Mesodermal cell (in vitro differentiated cells): ENCODE measurements around the gene VANGL2.

Experiments
- H3K27ac ChIP-seq: 2 replicates; pipeline ENCODE4 v1.7.0; 2013; ENCODE audit warnings: mild to moderate bottlenecking, low read depth, low read length, moderate library complexity; ENCODE audit not compliant: severe bottlenecking
- H3K36me3 ChIP-seq: 2 replicates; pipeline ENCODE4 v1.7.1; 2013; ENCODE audit warnings: mild to moderate bottlenecking, low read length, moderate library complexity; ENCODE audit not compliant: control insufficient read depth, insufficient read depth
- H3K4me1 ChIP-seq: one replicate; pipeline ENCODE4 v1.7.1; 2013; ENCODE audit warnings: mild to moderate bottlenecking, low read length; ENCODE audit not compliant: insufficient read depth, control insufficient read depth, poor library complexity, severe bottlenecking
- H3K4me3 ChIP-seq: 2 replicates; pipeline ENCODE4 v1.7.0; 2013; ENCODE audit warnings: low read length, control low read depth, mild to moderate bottlenecking; ENCODE audit not compliant: insufficient read depth, poor library complexity, severe bottlenecking; ENCODE audit errors: extremely low read depth
- H3K9me3 ChIP-seq: 2 replicates; pipeline ENCODE4 v1.7.1; 2013; ENCODE audit warnings: mild to moderate bottlenecking, low read length, moderate library complexity; ENCODE audit not compliant: control insufficient read depth
- WGBS, 2 experiments: methylation state at CpG; one replicate each; pipeline ENCODE4 v1.1.5; 2013; ENCODE audit warnings: missing lambda C conversion rate in 2 of 2; ENCODE audit not compliant: insufficient coverage in 2 of 2; 5-methylcytosine and 5-hydroxymethylcytosine counted together

Gene VANGL2

GRCh38 chr1:160429125-160429561 is 28.8 kb downstream of the VANGL2 start:
- H3K4me3 ChIP-seq: no peak overlapping the region
- no peaks in the 10 kb centered on the region for H3K9me3 ChIP-seq
- WGBS, 2 experiments: 92 to 100% methylated on average over 1 of the region's 2 CpGs
- H3K27ac ChIP-seq: no peak overlapping the region
- H3K4me1 ChIP-seq: peaks cover 14% of the 10 kb centered on the region
- peaks cover 29% of the 10 kb centered on the region for H3K36me3 ChIP-seq

- Histone ChIP-seq H3K36me3 (peaks cover 21% of the 10 kb centered on the region), H3K4me1 (peaks cover 14% of the 10 kb centered on the region), H3K27ac (no peak overlapping the region), H3K9me3 (no peaks in the 10 kb centered on the region), H3K4me3 (no peak overlapping the region)
- 100% methylated on average over 1 of the region's 2 CpGs; no CpG with 5 or more reads in 1 of the 2 experiments for WGBS, 2 experiments
Measured at GRCh38 chr1:160429702-160430535, 29.6 kb downstream of the VANGL2 start.

- Histone ChIP-seq H3K36me3 (peaks cover 10% of the 10 kb centered on the region), H3K4me1 (peaks cover 14% of the 10 kb centered on the region), H3K4me3 (no peak overlapping the region), H3K9me3 (no peaks in the 10 kb centered on the region), H3K27ac (no peak overlapping the region)
- 97 to 100% methylated on average over 3 to 5 of the region's 5 CpGs for WGBS, 2 experiments
Measured at GRCh38 chr1:160431006-160431405, 30.6 kb downstream of the VANGL2 start.

- H3K36me3 ChIP-seq: peaks cover 5% of the 10 kb centered on the region
- no peak overlapping the region for H3K27ac ChIP-seq
- H3K9me3 ChIP-seq: no peaks in the 10 kb centered on the region
- peaks cover 14% of the 10 kb centered on the region for H3K4me1 ChIP-seq
- 92 to 100% methylated on average over 2 of the region's 2 CpGs for WGBS, 2 experiments
- H3K4me3 ChIP-seq: no peak overlapping the region
Measured at GRCh38 chr1:160431571-160431970, 31.2 kb downstream of the VANGL2 start.

GRCh38 chr1:160432371-160432786 is 32.0 kb downstream of the VANGL2 start:
- Histone ChIP-seq H3K27ac (no peak overlapping the region), H3K4me3 (no peak overlapping the region), H3K9me3 (no peaks in the 10 kb centered on the region), H3K36me3 (no peaks in the 10 kb centered on the region), H3K4me1 (peaks cover 8% of the 10 kb centered on the region)

GRCh38 chr1:160436966-160437365 is 36.6 kb downstream of the VANGL2 start:
- Histone ChIP-seq H3K36me3 (no peaks in the 10 kb centered on the region), H3K4me1 (no peaks in the 10 kb centered on the region), H3K27ac (no peak overlapping the region), H3K9me3 (no peaks in the 10 kb centered on the region), H3K4me3 (no peak overlapping the region)
- WGBS, 2 experiments: 94% methylated on average over 2 of the region's 2 CpGs; no CpG with 5 or more reads in 1 of the 2 experiments

- no peak overlapping the region for H3K4me3 ChIP-seq
- no peaks in the 10 kb centered on the region for H3K9me3 ChIP-seq
- H3K36me3 ChIP-seq: no peaks in the 10 kb centered on the region
- 79 to 100% methylated on average over 3 of the region's 4 CpGs for WGBS, 2 experiments
- H3K27ac ChIP-seq: no peak overlapping the region
- H3K4me1 ChIP-seq: no peaks in the 10 kb centered on the region
Measured at GRCh38 chr1:160437432-160438316, 37.3 kb downstream of the VANGL2 start.

- H3K27ac ChIP-seq: no peak overlapping the region
- H3K36me3 ChIP-seq: no peaks in the 10 kb centered on the region
- whole genome bisulfite sequencing, 2 experiments: 67 to 100% methylated on average over 1 to 2 of the region's 4 CpGs
- no peaks in the 10 kb centered on the region for H3K4me1 ChIP-seq
- no peak overlapping the region for H3K4me3 ChIP-seq
- H3K9me3 ChIP-seq: no peaks in the 10 kb centered on the region
Measured at GRCh38 chr1:160438317-160438918, 38.1 kb downstream of the VANGL2 start.

- Histone ChIP-seq H3K4me3 (no peak overlapping the region), H3K9me3 (no peaks in the 10 kb centered on the region), H3K4me1 (no peaks in the 10 kb centered on the region), H3K27ac (no peak overlapping the region), H3K36me3 (no peaks in the 10 kb centered on the region)
- WGBS, 2 experiments: no CpG with 5 or more reads among the region's 2 CpGs
Measured at GRCh38 chr1:160438935-160439334, 38.6 kb downstream of the VANGL2 start.

- no CpG with 5 or more reads among the region's 2 CpGs for WGBS, 2 experiments
- H3K36me3 ChIP-seq: no peaks in the 10 kb centered on the region
- no peaks in the 10 kb centered on the region for H3K9me3 ChIP-seq
Measured at GRCh38 chr1:160439718-160440117, 39.4 kb downstream of the VANGL2 start.

More at GRCh38 chr1:160439718-160440117, 39.4 kb downstream of the VANGL2 start:
- Histone ChIP-seq H3K4me3 (no peak overlapping the region), H3K27ac (no peak overlapping the region), H3K4me1 (no peaks in the 10 kb centered on the region)
